Neuron (in vitro differentiated cells): ENCODE data around the gene SLC25A5.
"Not testable (repeated sequence)": the region's sequence is repeated elsewhere in the genome, so short reads cannot be mapped to it uniquely, and the experiment has no call there.

ENCODE experiments used
- H2AFZ ChIP-seq: one replicate; pipeline ENCODE4 v1.6.1; 2013; ENCODE audit warnings: low read depth, mild to moderate bottlenecking, inconsistent platforms, low read length, moderate library complexity
- H3K27me3 ChIP-seq: one replicate; pipeline ENCODE4 v1.6.1; 2013; ENCODE audit warnings: low read length; ENCODE audit not compliant: insufficient read depth
- H3K36me3 ChIP-seq: one replicate; pipeline ENCODE4 v1.6.1; 2013; ENCODE audit warnings: low read length; ENCODE audit not compliant: insufficient read depth
- H3K4me1 ChIP-seq: one replicate; pipeline ENCODE4 v1.6.1; 2013; ENCODE audit warnings: low read length; ENCODE audit not compliant: insufficient read depth
- H3K4me3 ChIP-seq: 2 replicates; pipeline ENCODE4 v1.5.1; 2013; ENCODE audit warnings: mild to moderate bottlenecking, low read length, moderate library complexity
- H3K9me3 ChIP-seq: one replicate; pipeline ENCODE4 v1.6.1; 2013; ENCODE audit warnings: low read length

The SLC25A5 gene

DNA sequence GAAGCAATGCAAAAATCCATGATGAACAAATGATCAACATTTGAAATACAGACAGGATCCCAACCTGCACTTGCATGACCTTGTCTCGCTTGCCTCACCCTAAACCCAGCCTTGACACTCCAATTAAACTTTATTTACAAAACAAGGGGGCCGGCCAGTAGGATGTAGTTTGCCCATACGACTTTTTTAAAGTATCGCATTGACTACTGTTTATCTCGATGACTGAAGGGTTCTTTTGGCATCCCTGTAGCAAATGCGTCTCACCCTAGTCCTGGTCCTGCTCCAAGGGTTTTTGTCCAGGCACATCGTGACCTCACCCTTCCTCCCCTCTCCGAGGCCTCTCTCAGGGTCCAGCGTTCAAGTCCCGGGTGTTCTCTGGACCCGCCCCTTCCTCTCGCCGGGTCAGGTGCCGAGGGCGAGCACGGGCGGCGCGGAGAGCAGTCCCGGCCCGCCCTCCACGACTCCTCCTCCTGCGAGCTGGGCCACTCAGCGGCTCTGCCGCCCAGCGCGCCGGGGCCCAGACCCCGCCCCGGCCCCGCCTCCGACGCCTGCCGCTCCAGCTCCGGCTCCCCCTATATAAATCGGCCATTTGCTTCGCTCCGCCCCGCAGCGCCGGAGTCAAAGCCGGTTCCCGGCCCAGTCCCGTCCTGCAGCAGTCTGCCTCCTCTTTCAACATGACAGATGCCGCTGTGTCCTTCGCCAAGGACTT lies at the start of gene SLC25A5:
Gene SLC25A5 (plus strand): TSS at position 603 of the 709 bp plus-strand sequence. CDS start 72 bp downstream, at position 675.
- H3K4me1 ChIP-seq = peaks cover 3% of the 10 kb centered on the region
- peak within 1 kb of the TSS; percentile 83 for H2AFZ ChIP-seq
- no peaks in the 10 kb centered on the region for H3K27me3 ChIP-seq
- H3K36me3 ChIP-seq = peaks cover 9% of the 10 kb centered on the region
- H3K4me3 ChIP-seq = peak within 1 kb of the TSS; percentile 95
- no peaks in the 10 kb centered on the region for H3K9me3 ChIP-seq

DNA sequence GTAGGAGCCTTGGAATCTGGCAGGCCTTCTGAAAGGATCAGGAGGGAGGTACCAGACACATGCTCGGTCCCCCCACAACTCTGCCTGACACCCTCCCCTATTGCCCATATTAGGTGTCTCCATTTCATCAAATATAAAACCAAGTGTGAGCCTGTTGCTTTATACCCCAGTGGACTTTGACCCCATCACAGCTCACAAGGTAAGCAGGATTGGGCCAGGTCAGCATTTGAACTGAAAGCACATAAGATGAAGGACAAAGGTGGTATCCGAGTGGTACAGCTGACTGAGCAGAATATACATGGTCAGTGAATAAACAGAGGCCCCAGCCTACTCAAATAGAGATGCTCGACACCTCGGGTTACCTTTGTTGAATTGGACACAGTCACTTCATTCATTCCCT lies 49.1 kb upstream of the SLC25A5 start:
- Histone ChIP-seq H3K4me1 (peaks cover 5% of the 10 kb centered on the region), H3K36me3 (no peaks in the 10 kb centered on the region), H3K9me3 (no peaks in the 10 kb centered on the region), H2AFZ (no peak overlapping the region), H3K27me3 (no peaks in the 10 kb centered on the region), H3K4me3 (no peak overlapping the region)

GRCh38 chrX:119419898-119420297 lies 48.3 kb upstream of the SLC25A5 start:
- Histone ChIP-seq H3K4me1 (peaks cover 5% of the 10 kb centered on the region), H2AFZ (no peak overlapping the region), H3K36me3 (no peaks in the 10 kb centered on the region), H3K9me3 (no peaks in the 10 kb centered on the region), H3K4me3 (no peak overlapping the region), H3K27me3 (no peaks in the 10 kb centered on the region)

GRCh38 chrX:119421016-119421705 lies 47.1 kb upstream of the SLC25A5 start:
- H3K27me3 ChIP-seq = no peaks in the 10 kb centered on the region
- no peaks in the 10 kb centered on the region for H3K9me3 ChIP-seq
- H3K36me3 ChIP-seq = no peaks in the 10 kb centered on the region
- H3K4me3 ChIP-seq = no peak overlapping the region
- H3K4me1 ChIP-seq = peaks cover 5% of the 10 kb centered on the region
- no peak overlapping the region for H2AFZ ChIP-seq

GRCh38 chrX:119423631-119424030 lies 44.6 kb upstream of the SLC25A5 start:
- H3K27me3 ChIP-seq = no peaks in the 10 kb centered on the region
- H3K9me3 ChIP-seq = no peaks in the 10 kb centered on the region
- H3K4me1 ChIP-seq = peaks cover 5% of the 10 kb centered on the region
- no peak overlapping the region for H3K4me3 ChIP-seq
- no peak overlapping the region for H2AFZ ChIP-seq
- no peaks in the 10 kb centered on the region for H3K36me3 ChIP-seq

DNA sequence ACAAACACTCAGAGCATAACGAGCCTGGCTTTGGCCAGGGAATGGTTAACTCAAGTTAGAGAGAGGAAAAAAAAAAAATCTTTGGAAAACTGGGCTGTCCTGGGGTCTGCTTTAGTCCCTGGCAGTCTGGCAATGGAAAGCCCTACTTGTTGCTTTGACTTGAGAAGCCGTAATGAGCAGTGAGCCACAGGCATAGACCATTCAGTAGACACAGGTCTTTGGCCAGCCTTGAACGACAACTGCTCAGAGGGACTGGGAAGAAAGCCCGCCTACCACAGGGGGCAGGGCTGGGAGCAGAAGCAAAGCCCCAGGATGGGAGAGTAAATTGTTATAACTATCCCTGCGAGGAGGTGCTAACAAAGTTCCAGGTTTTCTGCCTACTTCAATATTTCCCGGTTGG lies 43.2 kb upstream of the SLC25A5 start:
- Histone ChIP-seq H3K36me3 (no peaks in the 10 kb centered on the region), H2AFZ (no peak overlapping the region), H3K4me3 (no peak overlapping the region), H3K27me3 (no peaks in the 10 kb centered on the region), H3K9me3 (no peaks in the 10 kb centered on the region), H3K4me1 (peaks cover 5% of the 10 kb centered on the region)

DNA sequence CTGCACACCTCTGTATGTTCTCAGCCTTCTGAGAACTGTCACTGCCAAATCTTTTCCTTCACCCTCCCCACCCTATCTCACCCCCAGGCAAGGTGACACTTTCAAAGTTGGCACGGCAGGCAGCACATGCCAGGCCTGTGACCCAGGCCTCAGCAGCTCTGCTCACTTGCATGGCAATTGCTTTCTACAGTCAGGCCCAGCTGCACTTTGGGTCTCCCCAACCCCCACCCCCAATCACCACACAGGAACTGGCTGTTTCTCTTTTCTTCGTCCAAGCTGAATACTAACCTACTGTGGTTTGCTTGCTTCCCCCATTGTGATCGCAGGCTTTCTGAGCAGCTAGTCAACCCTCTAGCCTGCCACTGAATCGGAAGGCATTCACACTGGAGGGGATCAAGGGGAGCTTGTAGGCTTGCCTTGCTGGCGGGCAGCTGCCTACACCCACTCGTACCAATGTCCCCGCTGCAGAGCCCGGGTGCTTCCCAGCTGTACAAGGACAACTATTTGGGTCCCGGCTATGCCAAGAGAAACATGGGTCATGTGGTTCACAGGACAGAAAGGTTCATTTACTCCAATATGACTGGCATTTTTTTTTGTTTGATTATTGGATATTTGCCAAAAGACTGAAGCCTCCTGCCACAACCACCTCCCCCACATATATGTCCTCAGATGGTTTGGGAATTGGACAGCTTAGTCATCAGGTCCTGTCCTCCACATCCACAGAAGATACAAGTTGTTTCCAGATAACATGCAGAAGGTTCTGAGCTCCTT lies 41.0 kb upstream of the SLC25A5 start:
- H3K9me3 ChIP-seq = no peaks in the 10 kb centered on the region
- H3K4me3 ChIP-seq = no peak overlapping the region
- H3K27me3 ChIP-seq = no peaks in the 10 kb centered on the region
- H3K4me1 ChIP-seq = no peaks in the 10 kb centered on the region
- H3K36me3 ChIP-seq = no peaks in the 10 kb centered on the region
- H2AFZ ChIP-seq = no peak overlapping the region

- Histone ChIP-seq H3K36me3 (no peaks in the 10 kb centered on the region), H3K4me1 (no peaks in the 10 kb centered on the region), H3K9me3 (no peaks in the 10 kb centered on the region), H2AFZ (no peak overlapping the region), H3K27me3 (no peaks in the 10 kb centered on the region), H3K4me3 (no peak overlapping the region)
Measured at GRCh38 chrX:119427795-119428185, 40.5 kb upstream of the SLC25A5 start.

DNA sequence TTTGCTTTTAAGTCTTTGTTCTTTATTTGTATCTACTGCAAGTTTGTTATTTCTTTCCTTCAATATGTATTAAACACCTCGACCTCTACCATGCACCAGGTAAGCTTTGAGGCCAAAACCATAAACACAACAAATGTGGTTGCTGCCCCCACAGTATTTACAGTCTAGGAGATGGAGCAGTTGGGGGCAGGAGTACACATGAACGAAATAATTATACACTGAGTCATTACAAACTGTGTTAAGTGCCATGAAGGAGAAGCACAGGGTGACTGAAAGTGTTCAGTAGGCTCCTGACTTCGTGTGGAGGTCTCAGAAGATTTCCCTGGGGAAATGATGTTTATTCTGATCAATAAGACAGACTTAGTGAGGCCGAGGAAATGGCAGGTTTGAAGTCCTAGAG lies 38.8 kb upstream of the SLC25A5 start:
- Histone ChIP-seq H3K9me3 (no peaks in the 10 kb centered on the region), H3K4me1 (no peaks in the 10 kb centered on the region), H3K27me3 (no peaks in the 10 kb centered on the region), H3K4me3 (no peak overlapping the region), H3K36me3 (no peaks in the 10 kb centered on the region), H2AFZ (no peak overlapping the region)

DNA sequence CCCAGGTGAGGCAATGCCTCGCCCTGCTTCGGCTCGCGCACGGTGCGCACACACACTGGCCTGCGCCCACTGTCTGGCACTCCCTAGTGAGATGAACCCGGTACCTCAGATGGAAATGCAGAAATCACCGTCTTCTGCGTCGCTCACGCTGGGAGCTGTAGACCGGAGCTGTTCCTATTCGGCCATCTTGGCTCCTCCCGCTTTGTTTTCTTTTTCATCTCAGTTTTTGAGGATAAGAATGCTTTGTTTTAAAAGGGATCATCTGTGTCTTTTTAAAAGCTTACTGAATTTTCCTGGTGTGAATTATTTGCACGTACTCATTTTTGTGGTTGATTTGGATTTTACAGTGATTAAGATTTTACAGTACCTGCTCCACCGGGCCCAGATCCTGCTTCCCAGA lies 26.9 kb upstream of the SLC25A5 start:
- not testable (repeated sequence) for H3K4me3 ChIP-seq, H3K9me3 ChIP-seq, H3K4me1 ChIP-seq, H3K36me3 ChIP-seq, H2AFZ ChIP-seq, H3K27me3 ChIP-seq

- Histone ChIP-seq H2AFZ (no peak overlapping the region), H3K36me3 (no peaks in the 10 kb centered on the region), H3K4me1 (no peaks in the 10 kb centered on the region), H3K9me3 (no peaks in the 10 kb centered on the region), H3K4me3 (no peak overlapping the region), H3K27me3 (no peaks in the 10 kb centered on the region)
Measured at GRCh38 chrX:119442286-119442685, 26.0 kb upstream of the SLC25A5 start.

DNA sequence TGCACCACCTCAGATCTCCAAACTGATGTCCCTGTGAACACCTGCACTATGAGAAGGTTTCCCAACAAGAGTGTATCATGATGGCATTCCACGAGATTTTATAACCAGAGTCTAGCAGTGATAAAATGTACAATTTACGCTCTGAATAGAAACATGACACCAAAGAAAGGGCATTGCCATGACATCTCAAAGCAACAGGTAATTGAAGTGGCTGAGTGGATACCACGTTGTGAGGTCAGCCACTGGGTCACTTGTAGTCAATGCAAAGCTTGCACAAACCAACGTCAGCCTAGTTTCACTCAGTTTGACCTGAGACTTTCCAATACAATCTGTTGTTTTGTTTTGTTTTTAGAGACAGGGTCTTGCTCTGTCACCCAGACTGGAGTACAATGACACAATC lies 15.0 kb upstream of the SLC25A5 start:
- no peaks in the 10 kb centered on the region for H3K27me3 ChIP-seq
- H3K4me3 ChIP-seq = no peak overlapping the region
- no peaks in the 10 kb centered on the region for H3K9me3 ChIP-seq
- H3K36me3 ChIP-seq = no peaks in the 10 kb centered on the region
- no peak overlapping the region for H2AFZ ChIP-seq
- H3K4me1 ChIP-seq = no peaks in the 10 kb centered on the region

GRCh38 chrX:119455264-119455663 lies 13.0 kb upstream of the SLC25A5 start:
- no peaks in the 10 kb centered on the region for H3K9me3 ChIP-seq
- H3K36me3 ChIP-seq = no peaks in the 10 kb centered on the region
- no peaks in the 10 kb centered on the region for H3K4me1 ChIP-seq
- no peak overlapping the region for H2AFZ ChIP-seq
- no peaks in the 10 kb centered on the region for H3K27me3 ChIP-seq
- H3K4me3 ChIP-seq = no peak overlapping the region
